NCI-H146 treated with DMSO at 0.1 percent for 48 hours (cell line): ENCODE results near the gene NRP1.
"Not testable (repeated sequence)": the region's sequence is repeated elsewhere in the genome, so short reads cannot be mapped to it uniquely, and the experiment has no call there.

Experiments
- DNase-seq: peaks from one replicate; lab custom pipeline; 2025; ENCODE audit not compliant: unreplicated experiment; lab: John Stamatoyannopoulos, UW

Gene NRP1

GRCh38 chr10:33325929-33326328, 8.5 kb downstream of the NRP1 start:
- DNase-seq: peak; percentile 6

GRCh38 chr10:33323721-33324120, 10.7 kb downstream of the NRP1 start:
- no peak for DNase-seq

GRCh38 chr10:33321516-33321915, 13.0 kb downstream of the NRP1 start:
- DNase-seq: no peak

GRCh38 chr10:33320288-33320687, 14.2 kb downstream of the NRP1 start:
- no peak for DNase-seq

GRCh38 chr10:33315891-33316290, 18.6 kb downstream of the NRP1 start:
- DNase-seq: no peak

- no peak for DNase-seq
Observed at GRCh38 chr10:33314811-33315561, 19.5 kb downstream of the NRP1 start.

GRCh38 chr10:33311640-33312039, 22.8 kb downstream of the NRP1 start:
- DNase-seq: no peak

GRCh38 chr10:33310853-33311252, 23.6 kb downstream of the NRP1 start:
- DNase-seq: no peak

GRCh38 chr10:33309406-33309805, 25.1 kb downstream of the NRP1 start:
- no peak for DNase-seq

- DNase-seq: no peak
Observed at GRCh38 chr10:33307835-33308234, 26.6 kb downstream of the NRP1 start.

GRCh38 chr10:33306701-33307519, 27.6 kb downstream of the NRP1 start:
- no peak for DNase-seq

- no peak for DNase-seq
Observed at GRCh38 chr10:33306126-33306525, 28.3 kb downstream of the NRP1 start.

- no peak for DNase-seq
Observed at GRCh38 chr10:33304423-33305225, 29.8 kb downstream of the NRP1 start.

GRCh38 chr10:33303988-33304387, 30.5 kb downstream of the NRP1 start:
- DNase-seq: no peak

- no peak for DNase-seq
Observed at GRCh38 chr10:33302208-33302829, 32.1 kb downstream of the NRP1 start.

GRCh38 chr10:33301097-33301789, 33.2 kb downstream of the NRP1 start:
- no peak for DNase-seq

- not testable (repeated sequence) for DNase-seq
Observed at GRCh38 chr10:33300544-33300943, 33.9 kb downstream of the NRP1 start.

GRCh38 chr10:33298893-33299292, 35.6 kb downstream of the NRP1 start:
- no peak for DNase-seq

GRCh38 chr10:33298110-33298509, 36.4 kb downstream of the NRP1 start:
- no peak for DNase-seq

GRCh38 chr10:33295851-33296250, 38.6 kb downstream of the NRP1 start:
- DNase-seq: no peak
